A673 (cell line): ENCODE data around the gene OR56B4.

Experiments used
- CTCF ChIP-seq: fragments of 300-800, 200-600 bp; sonication (generic); conservative IDR thresholded peaks from 2 replicates; pipeline ENCODE4 v1.5.1; 2017; ENCODE audit warnings: low read depth, mild to moderate bottlenecking, antibody characterized with exemption, low read length, moderate library complexity, mixed read lengths
- EZH2 ChIP-seq: fragments of 200-600 bp; sonication (generic); IDR thresholded peaks from 2 replicates; pipeline ENCODE4 v1.6.1; 2017; ENCODE audit warnings: borderline replicate concordance, low read depth, mild to moderate bottlenecking, mixed read lengths, antibody characterized with exemption, low read length; ENCODE audit not compliant: poor library complexity, severe bottlenecking

GRCh38 chr11:6151117-6151516 is 43.6 kb downstream of the OR56B4 start:
- TF ChIP-seq CTCF: no peak
- TF ChIP-seq EZH2: no peak
